A673 (cell line): ENCODE data around the gene DNAJC1. TPM values are rescaled to one million over a fixed set of nuclear protein-coding genes. Genes with fewer than 3 reads are reported as not detected.

ENCODE experiments used
- BruUV-seq: library from RNA; stranded (reverse); fragments of 400-500 nt; replicated peaks from 2 replicates; lab custom pipeline; 2021; lab: Mats Ljungman, UMichigan
- CTCF ChIA-PET: fragments of 300-600 bp; sonication (Branson Sonifier 250); formaldehyde crosslinking; loops from one replicate; lab custom pipeline; 2022; ENCODE audit warnings: antibody characterized with exemption; lab: Charles Lee
- POLR2A ChIA-PET: fragments of 300-600 bp; sonication (Branson Sonifier 250); formaldehyde crosslinking; loops from one replicate; lab custom pipeline; 2022; ENCODE audit warnings: antibody characterized with exemption; ENCODE audit not compliant: low non-redundant PET; lab: Charles Lee
- DNase-seq: peaks from one replicate; pipeline ENCODE4 v3.0.0-alpha.2; 2015; ENCODE audit warnings: low spot score
- H3K27ac ChIP-seq: fragments of 200-600 bp; sonication (generic); 2 replicates; pipeline ENCODE4 v1.5.1; 2016; ENCODE audit warnings: mixed run types, low read depth, mild to moderate bottlenecking, mixed read lengths, antibody characterized with exemption, low read length; ENCODE audit not compliant: poor library complexity, severe bottlenecking
- H3K27me3 ChIP-seq: fragments of 200-600 bp; sonication (generic); replicated peaks from 2 replicates; pipeline ENCODE4 v1.6.1; 2017; ENCODE audit warnings: mixed run types, low read depth, mild to moderate bottlenecking, mixed read lengths, antibody characterized with exemption, low read length; ENCODE audit not compliant: insufficient read depth, poor library complexity
- H3K36me3 ChIP-seq: fragments of 200-600 bp; sonication (generic); 2 replicates; pipeline ENCODE4 v1.6.1; 2016; ENCODE audit warnings: mixed run types, mild to moderate bottlenecking, mixed read lengths, antibody characterized with exemption, low read length; ENCODE audit not compliant: insufficient read depth, poor library complexity, severe bottlenecking
- H3K4me1 ChIP-seq: fragments of 200-600 bp; sonication (generic); 2 replicates; pipeline ENCODE4 v1.6.1; 2017; ENCODE audit warnings: mixed run types, mild to moderate bottlenecking, mixed read lengths, antibody characterized with exemption, low read length; ENCODE audit not compliant: insufficient read depth, poor library complexity, severe bottlenecking
- H3K4me3 ChIP-seq: fragments of 200-600 bp; sonication (generic); 2 replicates; pipeline ENCODE4 v1.5.1; 2016; ENCODE audit warnings: low read depth, mixed run types, mild to moderate bottlenecking, mixed read lengths, low read length; ENCODE audit not compliant: poor library complexity, severe bottlenecking
- H3K9me3 ChIP-seq: fragments of 200-600 bp; sonication (generic); 2 replicates; pipeline ENCODE4 v1.6.1; 2016; ENCODE audit warnings: mixed run types, low read depth, mild to moderate bottlenecking, mixed read lengths, antibody characterized with exemption, low read length; ENCODE audit not compliant: poor library complexity, severe bottlenecking
- EZH2 ChIP-seq: fragments of 200-600 bp; sonication (generic); IDR thresholded peaks from 2 replicates; pipeline ENCODE4 v1.6.1; 2017; ENCODE audit warnings: borderline replicate concordance, low read depth, mild to moderate bottlenecking, mixed read lengths, antibody characterized with exemption, low read length; ENCODE audit not compliant: poor library complexity, severe bottlenecking
- intact Hi-C: fragments of 100-400 bp; cut with micrococcal nuclease; formaldehyde crosslinking; loops from one replicate; pipeline ENCODE4 v1.10.0; 2022; ENCODE audit not compliant: unreplicated experiment
- total RNA-seq: library from RNA; stranded (reverse); gene quantifications from 2 replicates; pipeline ENCODE4 v1.2.3, GENCODE V29; 2021
- TF ChIP-seq, protein P1 (sequence below): fragments of 300-800, 200-600 bp; sonication (generic); conservative IDR thresholded peaks from 2 replicates; pipeline ENCODE4 v1.5.1; 2017; ENCODE audit warnings: low read depth, mild to moderate bottlenecking, antibody characterized with exemption, low read length, moderate library complexity, mixed read lengths

Gene DNAJC1
- total RNA-seq, 1 experiment from 2014 or later = 21.2 TPM

- POLR2A ChIA-PET = no interaction called here
- H3K4me1 ChIP-seq = peaks cover 24% of the 10 kb centered on the region
- H3K27ac ChIP-seq = no peak overlapping the region
- no peak overlapping the region for H3K4me3 ChIP-seq
- peaks cover 50% of the 10 kb centered on the region for H3K36me3 ChIP-seq
- TF ChIP-seq, protein P1, sequence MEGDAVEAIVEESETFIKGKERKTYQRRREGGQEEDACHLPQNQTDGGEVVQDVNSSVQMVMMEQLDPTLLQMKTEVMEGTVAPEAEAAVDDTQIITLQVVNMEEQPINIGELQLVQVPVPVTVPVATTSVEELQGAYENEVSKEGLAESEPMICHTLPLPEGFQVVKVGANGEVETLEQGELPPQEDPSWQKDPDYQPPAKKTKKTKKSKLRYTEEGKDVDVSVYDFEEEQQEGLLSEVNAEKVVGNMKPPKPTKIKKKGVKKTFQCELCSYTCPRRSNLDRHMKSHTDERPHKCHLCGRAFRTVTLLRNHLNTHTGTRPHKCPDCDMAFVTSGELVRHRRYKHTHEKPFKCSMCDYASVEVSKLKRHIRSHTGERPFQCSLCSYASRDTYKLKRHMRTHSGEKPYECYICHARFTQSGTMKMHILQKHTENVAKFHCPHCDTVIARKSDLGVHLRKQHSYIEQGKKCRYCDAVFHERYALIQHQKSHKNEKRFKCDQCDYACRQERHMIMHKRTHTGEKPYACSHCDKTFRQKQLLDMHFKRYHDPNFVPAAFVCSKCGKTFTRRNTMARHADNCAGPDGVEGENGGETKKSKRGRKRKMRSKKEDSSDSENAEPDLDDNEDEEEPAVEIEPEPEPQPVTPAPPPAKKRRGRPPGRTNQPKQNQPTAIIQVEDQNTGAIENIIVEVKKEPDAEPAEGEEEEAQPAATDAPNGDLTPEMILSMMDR = no peak
- no peak for TF ChIP-seq EZH2
- intact Hi-C loops = loop anchor here (10.0 kb wide), 2 partner anchors 218 to 662 kb away; no protein-coding TSS in a partner anchor
- H3K9me3 ChIP-seq = no peaks in the 10 kb centered on the region
- no peaks in the 10 kb centered on the region for H3K27me3 ChIP-seq
- no TSS peak for BruUV-seq
- CTCF ChIA-PET = no interaction called here
- no peak for DNase-seq
Measured at GRCh38 chr10:21737106-21737505, 266.4 kb downstream of the DNAJC1 start.

DNA sequence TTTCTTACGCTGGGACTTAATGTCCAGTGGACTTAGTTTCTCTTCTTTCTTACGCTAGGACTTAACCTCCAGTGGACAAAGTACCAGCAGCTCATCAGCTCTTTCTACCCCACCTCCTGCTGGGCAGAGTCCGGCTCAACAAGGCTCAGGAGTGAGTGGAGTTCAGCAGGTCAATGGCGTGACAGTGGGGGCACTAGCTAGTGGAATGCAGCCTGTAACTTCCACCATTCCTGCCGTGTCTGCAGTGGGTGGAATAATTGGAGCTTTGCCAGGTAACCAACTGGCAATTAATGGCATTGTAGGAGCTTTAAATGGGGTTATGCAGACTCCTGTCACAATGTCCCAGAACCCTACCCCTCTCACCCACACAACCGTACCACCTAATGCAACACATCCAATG, 269.8 kb downstream of the DNAJC1 start:
- DNase-seq = peak; percentile 56
- H3K4me1 ChIP-seq = peaks cover 58% of the 10 kb centered on the region
- TF ChIP-seq EZH2 = no peak
- TF ChIP-seq, protein P1 = no peak
- peaks cover 27% of the 10 kb centered on the region for H3K36me3 ChIP-seq
- ChIA-PET CTCF (interaction anchor here (0.5 to 0.6 kb wide), 3 partner anchors 102 to 184 kb away, joined by 4 to 6 read pairs (median 5); no protein-coding TSS in a partner anchor), POLR2A (no interaction called here)
- no peak overlapping the region for H3K4me3 ChIP-seq
- H3K27me3 ChIP-seq = no peaks in the 10 kb centered on the region
- BruUV-seq = no TSS peak
- intact Hi-C loops = loop anchor here (2.0 to 10.0 kb wide), 4 partner anchors 216 to 659 kb away; no protein-coding TSS in a partner anchor
- H3K27ac ChIP-seq = no peak overlapping the region
- H3K9me3 ChIP-seq = no peaks in the 10 kb centered on the region

- no peaks in the 10 kb centered on the region for H3K9me3 ChIP-seq
- no peak overlapping the region for H3K27ac ChIP-seq
- peak; percentile 88 for DNase-seq
- intact Hi-C loops = loop anchor here (1.0 to 10.0 kb wide), 5 partner anchors 215 to 657 kb away; no protein-coding TSS in a partner anchor
- TF ChIP-seq, protein P1 = peak; percentile 94
- TF ChIP-seq EZH2 = no peak
- no peaks in the 10 kb centered on the region for H3K27me3 ChIP-seq
- CTCF ChIA-PET = interaction anchor here (0.5 to 1.7 kb wide), 5 partner anchors 75 to 451 kb away, joined by 3 to 24 read pairs (median 3); no protein-coding TSS in a partner anchor
- H3K4me1 ChIP-seq = peaks cover 73% of the 10 kb centered on the region
- peaks cover 27% of the 10 kb centered on the region for H3K36me3 ChIP-seq
- POLR2A ChIA-PET = no interaction called here
- no peak overlapping the region for H3K4me3 ChIP-seq
- no TSS peak for BruUV-seq
Measured at GRCh38 chr10:21732067-21732772, 271.3 kb downstream of the DNAJC1 start.
